ENCODE measurements around the gene BAX.
"Not testable (repeated sequence)": the region's sequence is repeated elsewhere in the genome, so short reads cannot be mapped to it uniquely, and the experiment has no call there.

Gene BAX

DNA sequence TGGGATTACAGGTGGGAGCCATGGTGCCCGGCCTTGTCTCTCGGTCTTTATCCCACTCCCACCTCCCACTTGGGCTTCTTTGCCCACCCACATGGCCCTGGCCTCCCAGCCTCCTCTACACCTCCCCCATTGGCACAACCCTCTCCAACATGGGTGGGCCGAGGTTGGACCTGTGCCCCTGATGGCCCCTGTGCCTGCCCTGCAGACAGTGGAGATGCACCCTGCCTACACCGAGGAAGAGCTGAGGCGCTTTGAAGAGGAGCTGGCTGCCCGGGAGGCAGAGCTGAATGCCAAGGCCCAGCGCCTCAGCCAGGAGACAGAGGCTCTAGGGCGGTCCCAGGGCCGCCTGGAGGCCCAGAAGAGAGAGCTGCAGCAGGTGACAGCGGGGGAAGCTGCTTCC lies 33.7 kb upstream of the BAX start:
- Histone ChIP-seq H3K9me3 (ENCODE audit: severe bottlenecking) (no peaks in the 10 kb centered on the region), H3K27me3 (ENCODE audit: insufficient read depth, low read depth, severe bottlenecking) (no peaks in the 10 kb centered on the region), H3K36me3 (peaks cover 23% of the 10 kb centered on the region), H3K27ac (no peak overlapping the region), H3K4me3 (ENCODE audit: low read depth, low read length) (no peak overlapping the region)
- TF ChIP-seq, protein P1, sequence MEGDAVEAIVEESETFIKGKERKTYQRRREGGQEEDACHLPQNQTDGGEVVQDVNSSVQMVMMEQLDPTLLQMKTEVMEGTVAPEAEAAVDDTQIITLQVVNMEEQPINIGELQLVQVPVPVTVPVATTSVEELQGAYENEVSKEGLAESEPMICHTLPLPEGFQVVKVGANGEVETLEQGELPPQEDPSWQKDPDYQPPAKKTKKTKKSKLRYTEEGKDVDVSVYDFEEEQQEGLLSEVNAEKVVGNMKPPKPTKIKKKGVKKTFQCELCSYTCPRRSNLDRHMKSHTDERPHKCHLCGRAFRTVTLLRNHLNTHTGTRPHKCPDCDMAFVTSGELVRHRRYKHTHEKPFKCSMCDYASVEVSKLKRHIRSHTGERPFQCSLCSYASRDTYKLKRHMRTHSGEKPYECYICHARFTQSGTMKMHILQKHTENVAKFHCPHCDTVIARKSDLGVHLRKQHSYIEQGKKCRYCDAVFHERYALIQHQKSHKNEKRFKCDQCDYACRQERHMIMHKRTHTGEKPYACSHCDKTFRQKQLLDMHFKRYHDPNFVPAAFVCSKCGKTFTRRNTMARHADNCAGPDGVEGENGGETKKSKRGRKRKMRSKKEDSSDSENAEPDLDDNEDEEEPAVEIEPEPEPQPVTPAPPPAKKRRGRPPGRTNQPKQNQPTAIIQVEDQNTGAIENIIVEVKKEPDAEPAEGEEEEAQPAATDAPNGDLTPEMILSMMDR (IDR thresholded peaks at IDR 0.05; ENCODE audit: low read depth, low read length) = no peak
- DNase-seq = no peak

DNA sequence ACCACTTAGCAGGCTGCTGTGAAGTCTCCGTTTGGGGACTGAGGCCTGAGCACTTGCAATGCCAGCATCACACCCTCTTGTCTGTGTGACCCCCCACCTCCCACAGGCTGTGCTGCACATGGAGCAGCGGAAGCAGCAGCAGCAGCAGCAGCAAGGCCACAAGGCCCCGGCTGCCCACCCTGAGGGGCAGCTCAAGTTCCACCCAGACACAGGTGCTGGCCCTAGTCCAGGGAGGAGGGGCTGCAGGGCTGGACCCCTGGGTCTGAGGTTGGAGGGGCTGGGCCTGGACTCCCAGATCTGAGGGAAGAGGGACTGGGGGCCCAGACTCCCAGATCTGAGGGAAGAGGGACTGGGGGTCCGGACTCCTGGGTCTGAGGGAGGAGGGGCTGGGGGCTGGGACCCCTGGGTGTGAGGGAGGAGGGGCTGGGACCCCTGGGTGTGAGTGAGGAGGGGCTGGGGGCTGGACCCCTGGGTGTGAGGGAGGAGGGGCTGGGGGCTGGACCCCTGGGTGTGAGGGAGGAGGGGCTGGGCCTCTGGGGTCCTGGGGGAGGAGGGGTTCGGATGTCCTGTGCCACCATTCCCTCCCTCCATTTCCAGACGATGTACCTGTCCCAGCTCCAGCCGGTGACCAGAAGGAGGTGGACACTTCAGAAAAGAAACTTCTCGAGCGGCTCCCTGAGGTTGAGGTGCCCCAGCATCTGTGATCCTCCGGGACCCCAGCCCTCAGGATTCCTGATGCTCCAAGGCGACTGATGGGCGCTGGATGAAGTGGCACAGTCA lies 32.8 kb upstream of the BAX start:
- Histone ChIP-seq H3K27ac (no peak overlapping the region), H3K27me3 (ENCODE audit: insufficient read depth, low read depth, severe bottlenecking) (no peaks in the 10 kb centered on the region), H3K4me3 (ENCODE audit: low read depth, low read length) (no peak overlapping the region), H3K9me3 (ENCODE audit: severe bottlenecking) (no peaks in the 10 kb centered on the region), H3K36me3 (peaks cover 20% of the 10 kb centered on the region)
- TF ChIP-seq, protein P1 (IDR thresholded peaks at IDR 0.05; ENCODE audit: low read depth, low read length) = no peak
- DNase-seq = no peak

DNA sequence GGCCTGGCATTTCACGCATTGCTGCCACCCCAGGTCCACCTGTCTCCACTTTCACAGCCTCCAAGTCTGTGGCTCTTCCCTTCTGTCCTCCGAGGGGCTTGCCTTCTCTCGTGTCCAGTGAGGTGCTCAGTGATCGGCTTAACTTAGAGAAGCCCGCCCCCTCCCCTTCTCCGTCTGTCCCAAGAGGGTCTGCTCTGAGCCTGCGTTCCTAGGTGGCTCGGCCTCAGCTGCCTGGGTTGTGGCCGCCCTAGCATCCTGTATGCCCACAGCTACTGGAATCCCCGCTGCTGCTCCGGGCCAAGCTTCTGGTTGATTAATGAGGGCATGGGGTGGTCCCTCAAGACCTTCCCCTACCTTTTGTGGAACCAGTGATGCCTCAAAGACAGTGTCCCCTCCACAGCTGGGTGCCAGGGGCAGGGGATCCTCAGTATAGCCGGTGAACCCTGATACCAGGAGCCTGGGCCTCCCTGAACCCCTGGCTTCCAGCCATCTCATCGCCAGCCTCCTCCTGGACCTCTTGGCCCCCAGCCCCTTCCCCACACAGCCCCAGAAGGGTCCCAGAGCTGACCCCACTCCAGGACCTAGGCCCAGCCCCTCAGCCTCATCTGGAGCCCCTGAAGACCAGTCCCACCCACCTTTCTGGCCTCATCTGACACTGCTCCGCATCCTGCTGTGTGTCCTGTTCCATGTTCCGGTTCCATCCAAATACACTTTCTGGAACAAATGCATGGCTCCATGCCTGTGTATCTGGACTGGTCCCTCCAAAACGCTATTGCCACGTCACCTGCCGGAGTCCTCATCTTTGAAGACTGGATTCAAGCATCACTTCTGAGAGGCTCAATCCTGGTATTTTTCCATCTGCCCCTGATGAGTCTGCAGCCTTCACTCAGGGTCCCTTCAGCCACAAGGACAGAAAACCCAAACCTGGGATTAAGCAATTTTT lies 31.9 kb upstream of the BAX start:
- peaks cover 20% of the 10 kb centered on the region for H3K36me3 ChIP-seq
- TF ChIP-seq, protein P1 (IDR thresholded peaks at IDR 0.05; ENCODE audit: low read depth, low read length) = no peak
- no peak overlapping the region for H3K27ac ChIP-seq
- DNase-seq = no peak
- no peak overlapping the region for H3K4me3 ChIP-seq (ENCODE audit: low read depth, low read length)
- H3K27me3 ChIP-seq (ENCODE audit: insufficient read depth, low read depth, severe bottlenecking) = no peaks in the 10 kb centered on the region
- no peaks in the 10 kb centered on the region for H3K9me3 ChIP-seq (ENCODE audit: severe bottlenecking)

DNA sequence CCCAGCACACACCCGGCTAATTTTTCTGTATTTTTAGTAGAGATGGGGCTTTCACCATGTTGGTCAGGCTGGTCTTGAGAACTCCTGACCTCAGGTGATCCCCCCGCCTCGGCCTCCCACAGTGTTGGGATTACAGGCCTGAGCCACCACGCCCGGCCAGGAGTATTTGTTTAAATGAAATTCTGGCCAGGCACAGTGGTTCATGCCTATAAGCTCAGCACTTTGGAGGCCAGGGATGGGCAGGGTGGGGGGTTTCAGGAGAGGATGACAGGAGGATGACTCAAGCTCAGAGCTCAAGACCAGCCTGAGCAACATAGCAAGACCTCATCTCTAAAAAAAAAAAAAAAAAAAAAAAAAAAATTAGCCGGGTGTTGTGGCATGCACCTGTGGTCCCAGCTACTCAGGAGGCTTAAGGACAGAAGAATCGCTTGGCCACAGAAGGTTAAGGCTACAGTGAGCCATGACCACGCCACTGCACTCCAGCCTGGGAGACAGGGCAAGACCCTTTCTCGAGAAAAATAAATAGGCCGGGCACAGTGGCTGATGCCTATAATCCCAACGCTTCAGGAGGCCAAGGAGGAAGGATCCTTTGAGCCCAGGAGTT lies 29.3 kb upstream of the BAX start:
- H3K27me3 ChIP-seq (ENCODE audit: insufficient read depth, low read depth, severe bottlenecking) = no peaks in the 10 kb centered on the region

DNA sequence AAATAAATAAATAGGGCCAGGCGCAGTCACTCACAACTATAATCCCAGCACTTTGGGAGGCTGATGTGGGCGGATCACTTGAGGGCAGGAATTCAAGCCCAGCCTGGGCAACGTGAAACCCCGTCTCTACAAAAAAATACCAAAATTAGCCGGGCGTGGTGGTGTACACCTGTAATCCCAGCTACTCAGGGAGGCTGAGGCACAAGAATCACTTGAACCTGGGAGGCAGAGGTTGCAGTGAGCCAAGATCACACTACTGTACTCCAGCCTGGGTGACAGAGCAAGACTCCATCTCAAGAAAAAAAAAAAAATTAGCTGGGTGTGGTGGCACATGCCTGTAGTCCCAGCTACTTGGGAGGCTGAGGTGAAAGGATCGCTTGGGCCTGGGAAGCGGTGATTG lies 28.8 kb upstream of the BAX start:
- H3K27me3 ChIP-seq (ENCODE audit: insufficient read depth, low read depth, severe bottlenecking); H3K27ac ChIP-seq; H3K9me3 ChIP-seq (ENCODE audit: severe bottlenecking); DNase-seq; H3K4me3 ChIP-seq (ENCODE audit: low read depth, low read length): not testable (repeated sequence)
- peaks cover 11% of the 10 kb centered on the region for H3K36me3 ChIP-seq

More for the DNA sequence above, 29.3 kb upstream of the BAX start:
- TF ChIP-seq, protein P1 (IDR thresholded peaks at IDR 0.05; ENCODE audit: low read depth, low read length) = no peak
- Histone ChIP-seq H3K36me3 (peaks cover 11% of the 10 kb centered on the region), H3K9me3 (ENCODE audit: severe bottlenecking) (no peaks in the 10 kb centered on the region), H3K27ac (no peak overlapping the region), H3K4me3 (ENCODE audit: low read depth, low read length) (no peak overlapping the region)
- DNase-seq = peak; percentile 47

DNA sequence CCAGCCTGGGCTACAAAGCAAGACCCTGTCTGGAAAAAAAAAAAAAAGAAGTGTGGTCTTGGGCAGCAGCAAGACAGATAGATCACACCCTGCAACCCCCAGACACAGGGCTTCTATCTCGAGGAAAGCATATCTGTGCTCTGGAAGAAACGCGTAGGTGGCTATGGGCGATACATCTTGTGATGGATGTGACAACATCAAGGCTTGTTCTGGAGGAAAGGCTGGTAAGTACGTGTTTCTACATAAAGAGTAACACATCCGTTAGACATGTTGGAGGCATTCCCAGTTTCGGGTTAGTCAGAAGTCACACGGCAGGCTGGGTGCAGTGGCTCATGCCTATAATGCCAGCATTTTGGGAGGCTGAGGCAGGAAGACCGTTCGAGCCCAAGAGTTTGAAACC lies 27.8 kb upstream of the BAX start:
- Histone ChIP-seq H3K4me3 (ENCODE audit: low read depth, low read length) (no peak overlapping the region), H3K9me3 (ENCODE audit: severe bottlenecking) (no peaks in the 10 kb centered on the region), H3K27me3 (ENCODE audit: insufficient read depth, low read depth, severe bottlenecking) (no peaks in the 10 kb centered on the region), H3K27ac (no peak overlapping the region), H3K36me3 (peaks cover 5% of the 10 kb centered on the region)
- TF ChIP-seq, protein P1 (IDR thresholded peaks at IDR 0.05; ENCODE audit: low read depth, low read length) = no peak
- DNase-seq = no peak

DNA sequence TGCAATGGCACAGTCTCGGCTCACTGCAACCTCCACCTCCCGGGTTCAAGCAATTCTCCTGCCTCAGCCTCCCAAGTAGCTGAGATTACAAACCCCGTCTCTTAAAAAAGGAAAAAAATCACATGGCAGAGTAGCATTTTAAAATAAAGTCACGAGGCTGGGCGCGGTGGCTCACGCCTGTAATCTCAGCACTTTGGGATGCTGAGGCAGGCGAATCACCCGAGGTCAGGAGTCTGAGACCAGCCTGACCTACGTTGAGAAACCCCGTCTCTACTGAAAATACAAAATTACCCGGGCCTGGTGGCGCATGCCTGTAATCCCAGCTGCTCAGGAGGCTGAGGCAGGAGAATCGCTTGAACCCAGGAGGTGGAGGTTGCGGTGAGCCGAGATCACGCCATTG lies 27.0 kb upstream of the BAX start:
- not testable (repeated sequence) for H3K4me3 ChIP-seq (ENCODE audit: low read depth, low read length); DNase-seq; H3K27ac ChIP-seq; H3K27me3 ChIP-seq (ENCODE audit: insufficient read depth, low read depth, severe bottlenecking); H3K9me3 ChIP-seq (ENCODE audit: severe bottlenecking); H3K36me3 ChIP-seq
